AG09319 (cell line): ENCODE data around the gene RAET1G.
"Not testable (repeated sequence)": the region's sequence is repeated elsewhere in the genome, so short reads cannot be mapped to it uniquely, and the experiment has no call there.

Source experiments
- DNase-seq: peaks from one replicate; pipeline ENCODE4 v3.0.0-alpha.2; 2010; ENCODE audit warnings: low read depth; ENCODE audit errors: extremely low read depth
- TF ChIP-seq, protein P1 (sequence below): IDR thresholded peaks from 2 replicates; pipeline ENCODE4 v1.5.1; 2011; ENCODE audit warnings: low read depth, mild to moderate bottlenecking, inconsistent platforms, low read length, moderate library complexity

Gene RAET1G

GRCh38 chr6:149925974-149926777 is 3.3 kb upstream of the RAET1G start:
- TF ChIP-seq, protein P1, sequence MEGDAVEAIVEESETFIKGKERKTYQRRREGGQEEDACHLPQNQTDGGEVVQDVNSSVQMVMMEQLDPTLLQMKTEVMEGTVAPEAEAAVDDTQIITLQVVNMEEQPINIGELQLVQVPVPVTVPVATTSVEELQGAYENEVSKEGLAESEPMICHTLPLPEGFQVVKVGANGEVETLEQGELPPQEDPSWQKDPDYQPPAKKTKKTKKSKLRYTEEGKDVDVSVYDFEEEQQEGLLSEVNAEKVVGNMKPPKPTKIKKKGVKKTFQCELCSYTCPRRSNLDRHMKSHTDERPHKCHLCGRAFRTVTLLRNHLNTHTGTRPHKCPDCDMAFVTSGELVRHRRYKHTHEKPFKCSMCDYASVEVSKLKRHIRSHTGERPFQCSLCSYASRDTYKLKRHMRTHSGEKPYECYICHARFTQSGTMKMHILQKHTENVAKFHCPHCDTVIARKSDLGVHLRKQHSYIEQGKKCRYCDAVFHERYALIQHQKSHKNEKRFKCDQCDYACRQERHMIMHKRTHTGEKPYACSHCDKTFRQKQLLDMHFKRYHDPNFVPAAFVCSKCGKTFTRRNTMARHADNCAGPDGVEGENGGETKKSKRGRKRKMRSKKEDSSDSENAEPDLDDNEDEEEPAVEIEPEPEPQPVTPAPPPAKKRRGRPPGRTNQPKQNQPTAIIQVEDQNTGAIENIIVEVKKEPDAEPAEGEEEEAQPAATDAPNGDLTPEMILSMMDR = peak; percentile 93
- DNase-seq = peak; percentile 51

DNA sequence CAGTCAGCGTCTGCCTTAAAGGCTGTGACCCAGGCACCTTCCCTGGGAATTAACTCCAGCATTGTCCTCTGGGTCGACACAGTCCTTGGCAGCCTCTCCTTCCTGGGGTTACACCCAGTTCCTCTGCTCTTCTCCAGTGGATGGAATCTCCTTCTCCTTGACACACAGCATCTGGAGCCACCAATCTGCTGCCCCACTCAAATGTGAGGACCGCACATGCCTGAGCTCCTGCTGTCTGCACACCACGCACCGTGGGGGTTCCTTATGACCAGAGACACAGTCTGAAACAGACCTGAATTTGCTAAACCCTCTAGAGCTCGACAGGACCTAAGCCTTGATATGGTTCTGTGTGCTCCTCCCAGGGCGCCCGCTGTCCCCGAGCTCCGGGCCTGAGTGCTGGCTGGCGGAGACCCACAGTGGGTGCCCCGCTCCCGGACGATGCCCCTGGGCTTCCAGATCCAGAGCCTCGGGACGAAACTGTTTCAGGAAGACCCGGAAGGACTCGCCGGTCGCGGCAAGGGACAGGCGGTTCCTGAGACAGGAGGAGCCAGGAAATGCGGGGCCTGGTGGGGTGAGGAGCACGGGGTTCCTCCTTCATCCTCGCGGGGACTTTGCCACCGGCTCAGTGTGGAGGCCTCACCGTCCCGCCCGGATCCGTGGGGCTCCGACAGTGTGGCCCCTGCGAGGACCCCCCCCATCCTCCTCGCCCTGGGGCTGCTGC is 2.5 kb upstream of the RAET1G start:
- TF ChIP-seq, protein P1 = no peak

DNA sequence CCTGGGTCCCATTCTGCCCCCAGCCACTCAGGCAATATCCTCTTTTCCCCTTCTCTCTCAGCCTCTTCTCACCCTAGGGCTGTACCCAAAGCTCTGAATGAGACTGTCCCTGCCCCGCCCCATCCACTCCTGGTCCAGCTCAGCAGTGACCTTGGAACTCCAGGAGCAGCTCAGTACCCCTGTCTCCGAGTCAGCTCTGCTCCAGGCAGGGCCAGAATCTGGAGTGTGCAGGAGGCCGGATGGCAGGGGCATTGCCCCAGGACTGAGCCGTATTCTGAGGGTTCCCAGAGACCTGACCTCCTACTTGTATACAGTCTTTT is 2.0 kb upstream of the RAET1G start:
- no peak for DNase-seq
- TF ChIP-seq, protein P1 = no peak

More for the DNA sequence above, 2.5 kb upstream of the RAET1G start:
- DNase-seq = no peak

- TF ChIP-seq, protein P1 = no peak
- DNase-seq = no peak
Measured at GRCh38 chr6:149924206-149924932, 1.4 kb upstream of the RAET1G start.

GRCh38 chr6:149923327-149923986 is 536 bp upstream of the RAET1G start:
- DNase-seq = no peak
- TF ChIP-seq, protein P1 = no peak

GRCh38 chr6:149922091-149922490 is 830 bp downstream of the RAET1G start:
- DNase-seq = not testable (repeated sequence)

DNA sequence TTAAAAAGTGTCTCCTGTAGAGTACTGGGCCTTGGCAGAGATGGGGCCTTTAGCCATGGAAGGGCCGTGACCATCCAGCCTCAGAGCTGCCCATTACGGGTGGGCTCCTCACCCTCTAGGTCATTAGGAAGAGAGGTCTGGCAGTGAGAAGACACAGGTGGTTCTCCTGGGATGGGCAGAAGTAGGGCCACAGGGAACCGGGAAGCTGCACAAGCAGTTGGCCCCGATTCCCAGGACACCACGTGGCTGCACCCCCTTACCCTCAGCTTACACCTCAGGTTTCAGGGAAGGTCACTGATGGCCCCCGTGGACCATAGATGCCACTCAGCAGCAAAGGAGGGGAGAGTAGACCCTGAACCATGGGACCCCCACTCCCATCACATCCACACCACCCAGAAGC is 1.6 kb downstream of the RAET1G start:
- no peak for DNase-seq
- TF ChIP-seq, protein P1 = no peak
